SKM-1 (cell line): ENCODE data around the gene CSRP1.
"Not testable (repeated sequence)": the region's sequence is repeated elsewhere in the genome, so short reads cannot be mapped to it uniquely, and the experiment has no call there.

ENCODE experiments used
- DNase-seq: peaks from one replicate; lab custom pipeline; 2025; ENCODE audit not compliant: unreplicated experiment; lab: John Stamatoyannopoulos, UW

Gene CSRP1

DNA sequence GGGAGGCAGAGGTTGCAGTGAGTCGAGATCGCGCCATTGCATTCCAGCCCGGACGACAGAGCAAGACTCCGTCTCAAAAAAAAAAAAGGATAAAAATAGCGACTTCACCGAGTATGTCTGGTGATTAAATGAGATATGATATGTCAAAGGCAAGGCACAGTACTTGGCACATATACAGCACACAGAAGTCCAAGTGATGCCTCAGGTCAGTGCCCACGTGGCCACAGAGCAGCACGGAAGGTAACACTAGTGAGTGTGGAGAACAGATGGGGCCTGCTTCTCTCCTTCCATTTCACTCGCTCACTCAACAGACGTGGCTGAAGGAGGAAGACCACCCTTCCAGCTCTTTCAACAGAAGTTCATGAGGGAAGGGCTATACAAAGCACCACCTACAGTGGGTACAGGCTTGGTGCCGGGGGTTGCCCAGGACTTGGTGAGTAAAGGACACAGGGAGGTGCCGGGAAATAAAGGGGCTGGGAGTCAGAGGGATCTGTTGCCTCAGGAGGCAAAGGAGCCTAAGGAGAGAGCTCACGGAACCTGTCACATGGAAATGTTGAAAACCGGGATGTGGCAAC lies 8.9 kb downstream of the CSRP1 start:
- DNase-seq, result no peak

- no peak for DNase-seq
These were observed 10.6 kb downstream of the CSRP1 start for GRCh38 chr1:201496296-201496690.

DNA sequence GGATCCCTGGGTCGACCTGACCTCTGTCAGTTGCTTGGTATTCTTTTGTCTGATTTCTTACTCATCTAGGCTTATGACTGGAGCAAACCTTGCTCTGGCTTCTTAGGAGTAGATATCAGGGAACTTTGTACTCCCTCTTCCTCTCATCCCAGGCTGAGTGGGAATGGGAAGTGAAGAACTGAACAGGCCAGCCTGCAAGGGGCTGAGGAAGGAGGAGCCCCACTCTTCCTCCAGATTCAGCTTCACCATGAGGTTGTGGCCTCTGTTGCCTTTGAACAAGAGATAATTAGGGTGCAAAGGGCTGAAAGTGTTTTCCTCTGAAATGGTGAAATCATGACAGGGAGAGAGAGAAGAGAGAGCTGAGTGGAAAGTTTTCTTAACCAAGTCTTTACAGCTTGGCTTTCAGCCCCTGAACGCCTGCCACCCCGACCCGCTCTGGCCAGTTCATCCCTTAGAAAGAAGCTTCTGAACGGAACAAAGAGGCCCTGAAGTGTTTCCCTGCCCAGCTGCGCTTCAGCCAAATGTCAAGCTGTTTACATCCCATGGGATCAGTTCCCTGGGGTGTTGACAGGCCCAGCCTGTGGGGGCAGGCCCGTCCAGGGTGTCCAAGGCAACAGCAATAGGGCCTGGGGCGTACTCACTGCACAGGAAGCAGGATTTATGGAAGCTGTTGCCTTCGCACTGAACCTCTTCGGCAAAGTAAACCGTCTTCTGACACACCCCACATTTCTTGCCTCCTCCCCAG lies 11.2 kb downstream of the CSRP1 start:
- DNase-seq, result no peak

DNA sequence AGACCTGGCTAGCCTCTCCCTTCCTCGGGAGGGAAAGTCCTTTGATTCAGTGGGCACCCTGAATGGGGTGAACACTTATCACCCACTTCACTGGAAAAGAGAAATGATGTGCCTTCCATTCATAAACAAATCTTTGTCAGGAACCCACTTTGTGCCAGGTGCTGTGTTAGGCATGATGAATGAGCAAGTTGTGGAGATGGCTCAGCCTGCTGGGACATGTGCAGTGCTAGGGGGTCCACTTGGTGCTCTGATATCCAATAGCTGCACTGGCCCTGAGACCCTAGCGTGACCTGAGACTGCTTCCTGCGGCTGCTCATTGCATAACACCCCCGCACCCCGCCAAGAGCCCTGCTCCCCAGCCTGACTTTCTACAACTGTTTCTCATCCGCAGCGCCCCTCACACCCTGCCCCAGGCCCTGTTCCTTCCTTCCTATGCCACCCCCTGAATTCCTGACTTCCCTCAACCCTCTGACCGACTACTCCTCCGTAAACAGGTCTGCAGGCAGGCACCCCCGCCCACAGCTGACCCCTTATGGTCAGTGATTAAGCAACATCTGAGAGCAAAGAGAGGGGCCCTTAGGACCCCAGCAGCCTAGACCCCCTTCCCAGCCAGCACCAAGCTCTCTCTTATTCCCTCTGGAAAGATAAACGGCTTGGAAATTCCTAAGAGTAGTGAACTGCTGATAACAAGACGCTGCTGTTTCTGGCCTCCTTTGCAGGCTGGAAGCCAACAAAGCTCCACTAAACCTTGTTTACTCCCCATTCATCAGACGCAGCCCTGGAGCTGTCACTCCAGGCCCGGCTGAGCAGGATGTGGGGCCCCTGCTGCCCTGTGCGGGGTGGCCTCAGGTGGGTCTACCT lies 12.9 kb downstream of the CSRP1 start:
- no peak for DNase-seq

GRCh38 chr1:201493026-201493656 lies 13.8 kb downstream of the CSRP1 start:
- not testable (repeated sequence) for DNase-seq

GRCh38 chr1:201491896-201492511 lies 14.9 kb downstream of the CSRP1 start:
- no peak for DNase-seq

DNA sequence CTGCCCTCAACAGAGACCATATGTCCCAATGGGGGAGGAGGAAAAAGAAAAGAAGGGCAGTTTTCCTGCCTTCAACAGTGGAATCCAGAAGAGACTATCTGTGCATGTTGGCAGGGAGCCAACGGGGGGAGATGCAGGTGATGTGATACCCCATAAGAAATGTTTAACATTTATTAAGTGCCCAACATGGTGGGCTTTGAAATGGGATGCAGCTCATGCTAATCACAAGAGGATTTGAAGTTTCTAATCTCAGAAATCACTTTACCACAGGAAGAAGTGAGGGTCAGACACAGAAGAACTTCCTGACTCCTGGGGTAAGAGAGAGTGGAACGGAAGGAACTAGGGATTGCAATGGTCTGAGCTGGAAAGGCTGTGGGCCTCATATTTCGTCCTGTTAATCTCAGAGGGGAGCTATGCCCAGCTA lies 16.2 kb downstream of the CSRP1 start:
- DNase-seq, result no peak

- peak; percentile 46 for DNase-seq
These were observed 17.2 kb downstream of the CSRP1 start for GRCh38 chr1:201489643-201490261.

- no peak for DNase-seq
These were observed 17.9 kb downstream of the CSRP1 start for GRCh38 chr1:201488830-201489589.

DNA sequence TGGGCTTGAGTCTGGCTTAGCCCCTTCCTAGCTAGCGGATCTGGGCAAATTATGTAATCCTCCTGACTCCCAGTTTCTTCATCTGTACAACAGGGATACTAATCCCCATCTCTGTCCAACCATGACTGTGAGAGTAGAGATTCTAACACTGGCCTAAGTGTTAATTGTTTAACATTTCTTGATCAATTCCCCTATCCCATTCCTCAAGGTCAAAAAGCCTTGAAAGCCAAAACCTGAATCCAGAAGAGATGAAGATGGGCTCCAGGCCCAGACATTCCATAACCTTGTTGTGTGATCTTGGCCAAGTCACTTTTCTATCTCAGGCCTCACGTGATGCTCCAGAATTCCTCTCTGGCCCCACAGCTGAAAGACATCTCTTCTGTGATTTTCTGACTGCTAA lies 19.2 kb downstream of the CSRP1 start:
- DNase-seq, result no peak

- DNase-seq, result no peak
These were observed 20.7 kb downstream of the CSRP1 start for GRCh38 chr1:201486187-201486586.

- no peak for DNase-seq
These were observed 21.6 kb downstream of the CSRP1 start for GRCh38 chr1:201485184-201485774.

DNA sequence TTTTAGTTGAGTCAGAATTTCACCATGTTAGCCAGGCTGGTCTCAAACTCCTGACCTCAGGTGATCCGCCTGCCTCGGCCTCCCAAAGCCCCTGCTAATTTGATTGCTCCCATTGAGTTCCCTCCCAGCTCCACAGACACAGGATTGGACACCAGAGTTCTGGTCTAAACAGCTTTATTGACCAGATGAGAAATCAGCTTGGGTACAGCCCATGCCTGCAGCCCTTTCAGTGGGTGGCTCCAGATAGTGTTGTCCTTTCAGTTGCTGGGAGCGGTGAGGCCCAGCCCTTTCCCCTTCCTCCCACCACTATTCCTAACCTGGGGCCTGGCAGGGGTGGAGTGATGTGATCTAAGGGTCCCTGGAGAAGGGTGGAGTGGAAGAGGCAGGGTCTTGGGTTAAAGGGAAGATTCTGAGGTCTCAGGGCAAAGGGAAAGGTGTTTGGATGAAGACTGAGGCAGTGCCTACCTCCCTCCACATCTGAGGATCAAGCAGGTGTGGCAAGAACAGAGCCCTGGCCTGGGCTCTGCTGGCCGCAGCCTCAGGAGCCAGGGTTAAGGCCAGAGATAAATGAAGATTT lies 23.5 kb downstream of the CSRP1 start:
- no peak for DNase-seq

DNA sequence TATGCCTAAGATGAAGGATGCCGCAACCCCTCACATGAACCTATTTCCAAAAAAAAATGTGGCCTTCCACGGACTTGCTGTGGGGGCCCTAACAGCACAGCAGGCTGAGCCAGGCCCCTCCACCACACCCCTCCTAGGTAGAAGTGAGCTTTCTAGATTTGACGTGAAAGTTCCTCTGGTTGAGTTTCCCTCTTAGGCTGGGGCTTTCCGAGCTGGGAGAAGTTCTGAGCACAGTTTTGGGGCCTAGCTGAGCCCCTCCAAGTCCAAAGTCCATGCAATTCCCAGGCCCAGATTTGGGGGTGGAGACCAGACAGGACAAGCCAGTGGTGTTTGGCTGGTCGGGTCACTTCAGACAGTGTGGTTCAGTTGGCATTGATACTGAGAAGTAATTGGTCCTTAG lies 24.2 kb downstream of the CSRP1 start:
- DNase-seq, result no peak

DNA sequence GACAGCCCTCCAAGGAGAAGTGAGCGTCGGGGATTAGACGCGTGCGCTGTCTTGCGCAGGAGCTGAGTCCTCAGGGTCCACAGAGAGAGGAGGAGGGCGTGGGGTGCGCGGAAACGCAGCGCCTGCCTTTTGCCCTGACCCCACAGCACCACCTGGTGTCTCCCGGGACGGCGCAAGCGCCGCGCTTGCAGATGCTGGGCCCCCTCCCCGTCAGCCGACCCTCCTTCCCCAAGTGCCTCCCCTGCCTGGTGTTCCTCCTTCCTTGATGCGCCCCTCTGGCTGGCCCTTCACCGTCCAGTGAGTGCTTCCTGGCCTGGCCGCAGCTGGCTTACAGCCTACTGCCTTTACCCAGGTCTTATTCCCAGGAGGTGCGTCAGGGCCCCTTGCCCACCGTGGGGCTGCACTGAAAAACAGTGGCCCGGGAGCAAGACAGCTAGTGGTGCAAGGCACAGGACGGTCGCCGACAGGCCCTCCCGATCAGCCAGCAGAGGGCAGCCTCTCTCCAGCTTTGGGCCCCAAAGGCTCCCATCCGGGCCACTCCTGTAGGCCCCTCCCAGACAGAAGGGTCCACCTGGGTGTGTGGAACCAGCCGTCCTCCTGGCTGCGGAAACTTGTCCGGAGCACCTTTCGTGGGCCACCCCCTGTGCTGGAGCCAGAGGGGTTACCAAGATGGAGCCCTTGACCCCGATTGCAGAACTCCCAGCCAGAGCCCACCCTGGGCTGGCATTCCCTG lies 25.0 kb downstream of the CSRP1 start:
- DNase-seq, result peak; percentile 71

GRCh38 chr1:201481004-201481380 lies 25.9 kb downstream of the CSRP1 start:
- no peak for DNase-seq

DNA sequence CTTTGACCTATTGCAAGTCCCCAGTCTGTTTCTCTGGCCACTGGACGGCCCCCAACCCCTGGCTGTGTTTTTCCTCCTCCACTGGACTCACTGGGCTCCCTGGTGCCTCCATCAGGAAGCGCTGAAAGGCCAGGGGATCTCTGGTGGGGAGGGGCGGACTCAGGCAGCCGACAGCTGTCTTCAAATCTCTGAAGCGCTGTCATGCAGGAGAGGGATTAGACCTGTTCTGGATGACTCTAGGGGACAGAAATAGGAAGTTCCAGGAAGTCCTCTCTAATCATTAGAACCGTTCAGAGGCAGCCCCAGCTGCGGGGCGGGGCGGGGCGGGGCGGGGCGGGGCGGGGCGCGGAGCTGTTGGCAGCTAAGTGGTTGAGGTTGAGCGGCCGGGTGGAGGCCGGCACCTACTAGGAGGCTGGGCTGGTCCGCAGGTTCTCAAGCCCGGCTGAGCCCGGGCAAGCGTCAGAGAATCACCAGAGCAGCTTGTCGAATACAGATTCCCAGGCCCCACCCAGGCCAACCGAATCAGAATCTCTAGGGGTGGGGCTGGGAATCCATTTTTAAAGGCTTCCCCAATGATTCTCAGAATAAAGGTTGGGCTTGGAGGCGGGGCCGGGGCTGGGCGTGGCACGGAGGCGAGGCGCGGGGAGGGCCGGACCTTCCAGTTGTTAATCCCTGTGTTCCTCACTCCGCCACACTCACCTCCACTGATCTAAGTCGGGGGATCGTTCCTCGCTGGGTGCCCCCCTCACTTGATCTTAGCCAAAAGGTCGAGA lies 26.5 kb downstream of the CSRP1 start:
- DNase-seq, result no peak
